LNCaP clone FGC (cell line): ENCODE measurements around the gene PRR20E.

ENCODE experiments used
- DNase-seq: peaks from one replicate; pipeline ENCODE4 v3.0.0-alpha.2; 2011; ENCODE audit warnings: low read depth
- H3K4me3 ChIP-seq: 2 replicates; pipeline ENCODE4 v1.5.1; 2011; ENCODE audit warnings: mild to moderate bottlenecking, low read depth, low read length, control low read depth
- CTCF ChIP-seq: IDR thresholded peaks from 2 replicates; pipeline ENCODE4 v1.5.1; 2012; ENCODE audit warnings: mild to moderate bottlenecking; ENCODE audit not compliant: control insufficient read depth, insufficient read depth; ENCODE audit errors: extremely low read depth

The PRR20E gene

GRCh38 chr13:57191667-57192066 lies 24.7 kb downstream of the PRR20E start:
- no peak overlapping the region for H3K4me3 ChIP-seq
- TF ChIP-seq CTCF, result no peak
- DNase-seq, result no peak

GRCh38 chr13:57212989-57213388 lies 46.0 kb downstream of the PRR20E start:
- DNase-seq, result no peak
- no peak for TF ChIP-seq CTCF
- no peak overlapping the region for H3K4me3 ChIP-seq
